Astrocyte (in vitro differentiated cells and primary cell): ENCODE data around the gene PEMT. TPM values are rescaled to one million over a fixed set of nuclear protein-coding genes. Genes with fewer than 3 reads are reported as not detected.

Source experiments
- DNase-seq: peaks from one replicate; pipeline ENCODE4 v3.0.0-alpha.2; 2010; ENCODE audit warnings: low read depth
- FAIRE-seq: peaks from 2 replicates; lab custom pipeline; 2011; peaks lifted over from hg19 to GRCh38; lab: Jason Lieb, UNC
- H2AFZ ChIP-seq: 2 replicates; pipeline ENCODE4 v1.6.0; 2012; ENCODE audit warnings: low read depth, low read length, inconsistent platforms
- H3K27ac ChIP-seq: 2 replicates; pipeline ENCODE4 v1.5.1; 2011; ENCODE audit warnings: low read depth, low read length, inconsistent platforms
- H3K27me3 ChIP-seq: 2 replicates; pipeline ENCODE4 v1.6.0; 2011; ENCODE audit warnings: low read length, inconsistent platforms; ENCODE audit not compliant: insufficient read depth
- H3K36me3 ChIP-seq: 2 replicates; pipeline ENCODE4 v1.5.1; 2011; ENCODE audit warnings: low read length, inconsistent platforms; ENCODE audit not compliant: insufficient read depth
- H3K4me1 ChIP-seq: 2 replicates; pipeline ENCODE4 v1.5.1; 2011; ENCODE audit warnings: low read length, inconsistent platforms; ENCODE audit not compliant: insufficient read depth
- H3K4me2 ChIP-seq: 2 replicates; pipeline ENCODE4 v1.6.0; 2012; ENCODE audit warnings: low read length, inconsistent platforms
- H3K4me3 ChIP-seq: 2 replicates; pipeline ENCODE4 v1.5.1; 2011; ENCODE audit warnings: low read depth, mild to moderate bottlenecking, low read length, inconsistent platforms; ENCODE audit not compliant: insufficient read depth
- H3K79me2 ChIP-seq: 2 replicates; pipeline ENCODE4 v1.6.0; 2012; ENCODE audit warnings: mild to moderate bottlenecking, low read length, inconsistent platforms; ENCODE audit not compliant: insufficient read depth
- H3K9ac ChIP-seq: 2 replicates; pipeline ENCODE4 v1.6.0; 2012; ENCODE audit warnings: mild to moderate bottlenecking, low read length, inconsistent platforms
- H3K9me3 ChIP-seq: 2 replicates; pipeline ENCODE4 v1.5.1; 2012; ENCODE audit warnings: low read depth, mild to moderate bottlenecking, low read length, inconsistent platforms; ENCODE audit not compliant: insufficient read depth
- H4K20me1 ChIP-seq: 2 replicates; pipeline ENCODE4 v1.6.0; 2012; ENCODE audit warnings: low read length, inconsistent platforms; ENCODE audit not compliant: insufficient read depth
- H3K27ac Mint-ChIP-seq: one replicate; pipeline ENCODE4 v1.8.0; 2021; ENCODE audit warnings: mild to moderate bottlenecking, mixed read lengths; ENCODE audit not compliant: unreplicated experiment
- H3K27me3 Mint-ChIP-seq: one replicate; pipeline ENCODE4 v1.8.0; 2021; ENCODE audit warnings: low read depth, mixed read lengths; ENCODE audit not compliant: unreplicated experiment
- H3K36me3 Mint-ChIP-seq: one replicate; pipeline ENCODE4 v1.8.0; 2021; ENCODE audit warnings: low read depth, mixed read lengths; ENCODE audit not compliant: unreplicated experiment
- H3K4me1 Mint-ChIP-seq: one replicate; pipeline ENCODE4 v1.8.0; 2021; ENCODE audit warnings: low read depth, mixed read lengths; ENCODE audit not compliant: unreplicated experiment
- H3K4me3 Mint-ChIP-seq: one replicate; pipeline ENCODE4 v1.8.0; 2021; ENCODE audit warnings: mild to moderate bottlenecking, moderate library complexity, mixed read lengths; ENCODE audit not compliant: unreplicated experiment
- H3K9me3 Mint-ChIP-seq: one replicate; pipeline ENCODE4 v1.8.0; 2021; ENCODE audit warnings: mild to moderate bottlenecking, mixed read lengths; ENCODE audit not compliant: unreplicated experiment
- EZH2 ChIP-seq: IDR thresholded peaks from 2 replicates; pipeline ENCODE4 v1.6.1; 2012; ENCODE audit warnings: mild to moderate bottlenecking, low read length, inconsistent platforms; ENCODE audit not compliant: insufficient read depth
- total RNA-seq: library from RNA; stranded (reverse); gene quantifications from 2 replicates; pipeline ENCODE4 v1.2.1, GENCODE V29; 2021
- TF ChIP-seq, protein P1 (sequence below): IDR thresholded peaks from 2 replicates; pipeline ENCODE4 v1.5.1; 2011; ENCODE audit warnings: low read depth, mild to moderate bottlenecking, inconsistent platforms, low read length, moderate library complexity; ENCODE audit not compliant: insufficient read depth

The PEMT gene
- total RNA-seq, 1 donor from 2014 or later, result 19.5 TPM

GRCh38 chr17:17566896-17567513 is 24.5 kb downstream of the PEMT start:
- no peak for FAIRE-seq
- no peaks in the 10 kb centered on the region for H3K4me1 ChIP-seq
- Mint-ChIP-seq H3K4me3 (no peak overlapping the region), H3K27me3 (peaks cover 19% of the 10 kb centered on the region), H3K4me1 (no peaks in the 10 kb centered on the region), H3K36me3 (no peaks in the 10 kb centered on the region), H3K27ac (no peak overlapping the region), H3K9me3 (no peaks in the 10 kb centered on the region)
- no peak for TF ChIP-seq EZH2
- H2AFZ ChIP-seq, result no peak overlapping the region
- no peak for DNase-seq
- no peaks in the 10 kb centered on the region for H3K36me3 ChIP-seq
- no peaks in the 10 kb centered on the region for H3K79me2 ChIP-seq
- H3K27ac ChIP-seq, result no peak overlapping the region
- H3K9ac ChIP-seq, result no peak overlapping the region
- H3K9me3 ChIP-seq, result no peaks in the 10 kb centered on the region
- no peak overlapping the region for H3K4me3 ChIP-seq
- no peaks in the 10 kb centered on the region for H3K27me3 ChIP-seq
- H3K4me2 ChIP-seq, result no peak overlapping the region
- peaks cover 84% of the 10 kb centered on the region for H4K20me1 ChIP-seq

DNA sequence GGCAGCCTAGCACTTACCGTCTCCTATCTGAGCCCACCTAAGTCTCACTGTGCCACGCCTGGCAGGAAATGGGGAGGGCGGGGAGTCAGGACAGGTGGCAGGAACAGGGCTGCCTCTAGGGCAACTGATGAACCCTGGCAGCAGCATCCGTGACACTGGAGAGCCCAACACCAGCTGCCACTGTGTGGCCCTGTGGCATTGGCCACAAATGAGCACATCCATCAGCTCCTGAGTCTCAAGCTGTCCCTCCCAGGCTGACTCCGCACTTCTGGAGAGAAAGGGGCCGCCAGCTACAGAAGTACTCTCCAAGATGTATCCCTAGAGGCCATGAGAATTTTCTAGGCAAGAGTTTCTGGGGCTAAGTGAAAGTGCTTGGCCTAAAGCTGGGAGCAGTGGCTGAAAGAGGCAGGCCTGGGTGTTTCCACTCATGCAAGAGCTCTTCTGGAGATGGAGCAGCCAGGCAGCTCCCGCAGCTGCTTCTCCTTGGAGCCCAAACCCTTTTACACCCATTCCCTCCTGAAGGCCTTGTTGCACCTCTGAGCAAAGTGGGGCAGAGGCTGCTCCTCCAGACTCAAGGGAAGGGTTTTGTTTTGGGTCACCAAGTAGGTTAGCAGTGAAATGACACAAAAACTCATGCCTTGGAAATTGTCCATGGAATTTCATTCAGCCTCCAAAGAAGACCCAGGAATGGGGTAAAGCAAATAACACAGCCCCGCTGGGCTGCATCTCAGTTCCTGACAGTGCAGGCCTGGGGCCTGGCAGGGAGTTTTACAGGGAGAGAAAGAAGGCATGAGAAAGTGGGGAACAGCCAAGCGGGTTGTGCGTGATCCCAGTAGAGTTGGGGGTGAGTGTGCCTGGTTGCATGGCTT is 25.8 kb downstream of the PEMT start:
- no peak overlapping the region for H3K4me2 ChIP-seq
- Mint-ChIP-seq H3K4me3 (no peak overlapping the region), H3K36me3 (no peaks in the 10 kb centered on the region), H3K27ac (no peak overlapping the region), H3K4me1 (no peaks in the 10 kb centered on the region), H3K9me3 (no peaks in the 10 kb centered on the region), H3K27me3 (peaks cover 25% of the 10 kb centered on the region)
- no peaks in the 10 kb centered on the region for H3K36me3 ChIP-seq
- no peak overlapping the region for H3K4me3 ChIP-seq
- H3K79me2 ChIP-seq, result no peaks in the 10 kb centered on the region
- H4K20me1 ChIP-seq, result peaks cover 77% of the 10 kb centered on the region
- DNase-seq (no peak), FAIRE-seq (no peak)
- H3K9ac ChIP-seq, result no peak overlapping the region
- no peaks in the 10 kb centered on the region for H3K27me3 ChIP-seq
- no peaks in the 10 kb centered on the region for H3K9me3 ChIP-seq
- H3K4me1 ChIP-seq, result no peaks in the 10 kb centered on the region
- H2AFZ ChIP-seq, result no peak overlapping the region
- no peak overlapping the region for H3K27ac ChIP-seq
- TF ChIP-seq, protein P1, sequence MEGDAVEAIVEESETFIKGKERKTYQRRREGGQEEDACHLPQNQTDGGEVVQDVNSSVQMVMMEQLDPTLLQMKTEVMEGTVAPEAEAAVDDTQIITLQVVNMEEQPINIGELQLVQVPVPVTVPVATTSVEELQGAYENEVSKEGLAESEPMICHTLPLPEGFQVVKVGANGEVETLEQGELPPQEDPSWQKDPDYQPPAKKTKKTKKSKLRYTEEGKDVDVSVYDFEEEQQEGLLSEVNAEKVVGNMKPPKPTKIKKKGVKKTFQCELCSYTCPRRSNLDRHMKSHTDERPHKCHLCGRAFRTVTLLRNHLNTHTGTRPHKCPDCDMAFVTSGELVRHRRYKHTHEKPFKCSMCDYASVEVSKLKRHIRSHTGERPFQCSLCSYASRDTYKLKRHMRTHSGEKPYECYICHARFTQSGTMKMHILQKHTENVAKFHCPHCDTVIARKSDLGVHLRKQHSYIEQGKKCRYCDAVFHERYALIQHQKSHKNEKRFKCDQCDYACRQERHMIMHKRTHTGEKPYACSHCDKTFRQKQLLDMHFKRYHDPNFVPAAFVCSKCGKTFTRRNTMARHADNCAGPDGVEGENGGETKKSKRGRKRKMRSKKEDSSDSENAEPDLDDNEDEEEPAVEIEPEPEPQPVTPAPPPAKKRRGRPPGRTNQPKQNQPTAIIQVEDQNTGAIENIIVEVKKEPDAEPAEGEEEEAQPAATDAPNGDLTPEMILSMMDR, result no peak
- TF ChIP-seq EZH2, result no peak

GRCh38 chr17:17564896-17565295 is 26.6 kb downstream of the PEMT start:
- no peak overlapping the region for H2AFZ ChIP-seq
- H3K27ac ChIP-seq, result no peak overlapping the region
- Mint-ChIP-seq H3K27me3 (peaks cover 27% of the 10 kb centered on the region), H3K27ac (peak overlapping the region; percentile 26), H3K4me3 (no peak overlapping the region), H3K4me1 (no peaks in the 10 kb centered on the region), H3K36me3 (no peaks in the 10 kb centered on the region), H3K9me3 (no peaks in the 10 kb centered on the region)
- no peaks in the 10 kb centered on the region for H3K9me3 ChIP-seq
- DNase-seq (no peak), FAIRE-seq (no peak)
- H3K79me2 ChIP-seq, result no peaks in the 10 kb centered on the region
- H4K20me1 ChIP-seq, result peaks cover 71% of the 10 kb centered on the region
- no peaks in the 10 kb centered on the region for H3K27me3 ChIP-seq
- H3K4me3 ChIP-seq, result no peak overlapping the region
- no peaks in the 10 kb centered on the region for H3K4me1 ChIP-seq
- H3K9ac ChIP-seq, result no peak overlapping the region
- TF ChIP-seq, protein P1, result no peak
- TF ChIP-seq EZH2, result no peak
- H3K36me3 ChIP-seq, result no peaks in the 10 kb centered on the region
- H3K4me2 ChIP-seq, result no peak overlapping the region
